NT2/D1 (cell line): ENCODE data around the gene ZNF784.

Experiments
- DNase-seq: peaks from one replicate; pipeline ENCODE4 v3.0.0-alpha.2; 2011; ENCODE audit warnings: low read depth, low spot score
- H3K27me3 ChIP-seq: 2 replicates; pipeline ENCODE4 v1.6.0; 2011; ENCODE audit warnings: mild to moderate bottlenecking; ENCODE audit not compliant: insufficient read length, insufficient read depth
- H3K36me3 ChIP-seq: 2 replicates; pipeline ENCODE4 v1.6.1; 2011; ENCODE audit warnings: mild to moderate bottlenecking, low read length, mixed read lengths; ENCODE audit not compliant: insufficient read depth, insufficient read length
- H3K4me1 ChIP-seq: 2 replicates; pipeline ENCODE4 v1.5.1; 2011; ENCODE audit not compliant: insufficient read depth, insufficient read length
- H3K4me3 ChIP-seq: 2 replicates; pipeline ENCODE4 v1.5.1; 2011; ENCODE audit warnings: low read depth; ENCODE audit not compliant: insufficient read length
- H3K9ac ChIP-seq: 2 replicates; pipeline ENCODE4 v1.6.0; 2011; ENCODE audit warnings: low read depth; ENCODE audit not compliant: insufficient read length
- H3K9me3 ChIP-seq: 2 replicates; pipeline ENCODE4 v1.5.1; 2011; ENCODE audit warnings: mild to moderate bottlenecking, low read length; ENCODE audit not compliant: insufficient read depth
- SUZ12 ChIP-seq: IDR thresholded peaks from 2 replicates; pipeline ENCODE4 v1.6.1; 2011; ENCODE audit not compliant: insufficient read length, insufficient read depth; ENCODE audit errors: extremely low read depth
- YY1 ChIP-seq: IDR thresholded peaks from 2 replicates; pipeline ENCODE4 v1.6.1; 2011; ENCODE audit not compliant: insufficient read length, insufficient read depth
- ZNF274 ChIP-seq: IDR thresholded peaks from 2 replicates; pipeline ENCODE4 v1.6.1; 2011; ENCODE audit warnings: mild to moderate bottlenecking, low read depth, low read length

Gene ZNF784

DNA sequence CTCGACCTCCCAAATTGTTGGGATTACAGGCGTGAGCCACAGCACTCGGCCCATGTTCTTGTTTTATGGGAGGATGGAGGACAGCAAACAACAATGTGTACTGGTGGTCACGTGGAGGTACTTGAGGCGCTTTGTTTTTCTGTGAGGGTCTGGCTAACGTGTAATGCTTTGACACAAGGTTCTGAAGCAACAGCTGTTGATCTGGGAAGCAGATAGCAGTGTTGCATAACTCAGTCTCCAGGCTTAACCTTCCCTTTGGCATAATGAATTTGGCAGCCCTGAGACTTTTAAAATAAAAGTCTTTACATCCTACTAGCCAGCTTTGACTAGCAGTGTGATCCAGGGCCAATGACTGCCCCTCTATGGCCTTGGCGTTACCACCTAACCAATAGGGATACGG lies 9.5 kb upstream of the ZNF784 start:
- Histone ChIP-seq H3K4me3 (no peak overlapping the region), H3K9ac (peak overlapping the region; percentile 26)
- no peak for DNase-seq

DNA sequence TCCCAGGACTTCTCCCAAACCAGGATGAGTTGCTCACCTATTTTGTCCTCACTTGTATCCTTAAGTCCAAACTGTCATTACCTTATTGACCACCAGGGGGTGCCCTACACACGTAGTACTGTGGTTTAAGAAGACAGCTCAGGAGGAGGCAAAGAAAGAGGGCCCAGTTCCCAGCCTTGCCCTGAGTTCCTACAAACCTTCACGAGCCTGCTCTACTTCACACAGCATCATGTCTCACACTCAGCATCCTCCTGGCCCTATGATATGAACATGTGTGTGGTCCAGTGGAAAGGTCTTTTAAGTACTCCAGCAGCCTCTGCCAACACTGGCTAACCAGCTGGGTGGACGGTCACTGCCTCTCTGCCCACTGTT lies 8.1 kb upstream of the ZNF784 start:
- H3K9me3 ChIP-seq = no peaks in the 10 kb centered on the region
- TF ChIP-seq YY1 (no peak), SUZ12 (no peak), ZNF274 (no peak)
- H3K4me3 ChIP-seq = no peak overlapping the region
- peaks cover 7% of the 10 kb centered on the region for H3K4me1 ChIP-seq
- no peaks in the 10 kb centered on the region for H3K27me3 ChIP-seq
- peak; percentile 90 for DNase-seq
- no peak overlapping the region for H3K9ac ChIP-seq
- H3K36me3 ChIP-seq = peaks cover 10% of the 10 kb centered on the region

More for the DNA sequence above, 9.5 kb upstream of the ZNF784 start:
- Histone ChIP-seq H3K27me3 (no peaks in the 10 kb centered on the region), H3K4me1 (peaks cover 7% of the 10 kb centered on the region), H3K9me3 (no peaks in the 10 kb centered on the region), H3K36me3 (peaks cover 16% of the 10 kb centered on the region)
- TF ChIP-seq YY1 = no peak
- no peak for TF ChIP-seq ZNF274
- no peak for TF ChIP-seq SUZ12

DNA sequence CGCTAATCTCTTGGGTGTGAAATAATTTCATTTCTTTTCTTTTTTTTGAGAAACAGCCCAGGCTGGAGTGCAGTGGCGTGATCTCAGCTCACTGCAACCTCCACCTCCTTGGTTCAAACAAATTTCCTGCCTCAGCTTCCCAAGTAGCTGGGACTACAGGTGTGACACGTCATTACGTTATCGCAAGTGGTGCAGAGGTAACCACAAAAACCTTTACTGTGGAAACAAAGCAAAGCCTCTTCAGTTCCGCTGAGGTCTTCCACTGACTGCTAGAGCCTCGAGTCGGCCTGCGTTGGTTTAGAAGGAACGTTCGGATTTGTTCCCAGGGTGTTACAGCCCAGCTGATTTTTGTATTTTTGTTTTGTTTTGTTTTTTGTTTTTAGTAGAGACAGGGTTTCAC lies 2.0 kb upstream of the ZNF784 start:
- Histone ChIP-seq H3K4me3 (no peak overlapping the region), H3K4me1 (no peaks in the 10 kb centered on the region), H3K36me3 (peaks cover 3% of the 10 kb centered on the region), H3K9me3 (no peaks in the 10 kb centered on the region), H3K27me3 (no peaks in the 10 kb centered on the region), H3K9ac (no peak overlapping the region)
- TF ChIP-seq YY1 (no peak), SUZ12 (no peak), ZNF274 (no peak)
- DNase-seq = no peak

DNA sequence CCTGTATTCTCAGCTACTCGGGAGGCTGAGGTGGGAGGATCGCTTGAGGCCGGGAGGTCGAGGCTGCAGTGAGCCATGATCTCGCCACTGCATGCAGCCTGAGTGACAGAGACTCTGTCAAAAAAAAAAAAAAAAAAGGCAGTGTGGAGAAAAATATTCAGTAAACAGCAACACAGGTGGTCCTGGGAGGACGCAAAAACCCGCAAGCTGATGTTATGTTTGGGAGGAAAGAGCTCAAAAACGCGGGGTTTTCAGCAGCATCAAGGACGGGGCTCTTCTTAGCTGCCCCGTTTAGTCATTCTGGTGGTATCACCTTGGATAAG lies 599 bp upstream of the ZNF784 start:
- H3K36me3 ChIP-seq = peaks cover 14% of the 10 kb centered on the region
- peak overlapping the region; percentile 61 for H3K9ac ChIP-seq
- H3K27me3 ChIP-seq = no peaks in the 10 kb centered on the region
- no peak for DNase-seq
- TF ChIP-seq ZNF274 (no peak), YY1 (no peak)
- peak overlapping the region; percentile 31 for H3K4me3 ChIP-seq
- H3K4me1 ChIP-seq = no peaks in the 10 kb centered on the region
- H3K9me3 ChIP-seq = no peaks in the 10 kb centered on the region

DNA sequence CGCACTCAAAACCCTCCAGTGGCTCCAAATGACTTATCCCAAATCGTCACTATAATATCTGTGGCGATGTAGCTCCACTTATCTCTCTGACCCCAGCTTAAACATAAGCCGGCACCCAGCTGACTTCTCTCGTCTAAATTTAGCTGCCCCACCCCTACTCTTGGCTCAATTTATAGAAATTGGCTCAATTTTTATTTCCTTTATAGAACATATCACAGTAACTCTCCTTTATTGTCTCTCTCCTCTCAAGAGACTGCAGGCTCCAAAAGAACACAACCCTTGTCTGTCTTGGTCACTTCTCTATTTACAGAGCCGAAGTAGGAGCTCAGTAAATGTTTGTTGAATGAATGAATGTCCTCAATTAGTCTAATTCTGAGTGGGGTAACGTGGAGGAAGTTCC lies 805 bp downstream of the ZNF784 start:
- Histone ChIP-seq H3K4me3 (peak overlapping the region; percentile 6), H3K9me3 (no peaks in the 10 kb centered on the region), H3K4me1 (no peaks in the 10 kb centered on the region), H3K9ac (no peak overlapping the region), H3K36me3 (peaks cover 18% of the 10 kb centered on the region), H3K27me3 (no peaks in the 10 kb centered on the region)
- DNase-seq = no peak
- TF ChIP-seq YY1 (no peak), ZNF274 (no peak), SUZ12 (no peak)

DNA sequence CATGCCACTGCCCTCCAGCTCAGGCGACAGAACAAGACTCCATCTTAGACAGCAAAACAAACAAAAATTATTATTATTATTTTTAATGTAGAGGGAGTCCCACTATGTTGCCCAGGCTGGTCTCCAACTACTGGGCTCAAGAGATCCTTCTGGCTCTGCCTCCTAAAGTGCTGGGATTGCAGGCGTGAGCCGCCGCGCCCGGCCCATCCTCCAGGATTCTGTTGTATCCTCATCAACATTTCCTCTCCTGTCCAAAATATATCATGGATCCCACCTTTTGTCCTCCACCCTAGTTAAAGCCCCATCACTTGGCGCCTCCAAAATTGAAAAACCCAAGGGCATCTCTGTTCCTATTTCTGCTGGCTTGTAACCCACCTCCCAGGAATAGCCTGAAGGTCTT lies 1.2 kb downstream of the ZNF784 start:
- Histone ChIP-seq H3K4me1 (no peaks in the 10 kb centered on the region), H3K27me3 (no peaks in the 10 kb centered on the region), H3K9me3 (no peaks in the 10 kb centered on the region), H3K4me3 (no peak overlapping the region), H3K36me3 (peaks cover 18% of the 10 kb centered on the region), H3K9ac (no peak overlapping the region)
- no peak for DNase-seq
- no peak for TF ChIP-seq ZNF274
- no peak for TF ChIP-seq SUZ12
- no peak for TF ChIP-seq YY1

DNA sequence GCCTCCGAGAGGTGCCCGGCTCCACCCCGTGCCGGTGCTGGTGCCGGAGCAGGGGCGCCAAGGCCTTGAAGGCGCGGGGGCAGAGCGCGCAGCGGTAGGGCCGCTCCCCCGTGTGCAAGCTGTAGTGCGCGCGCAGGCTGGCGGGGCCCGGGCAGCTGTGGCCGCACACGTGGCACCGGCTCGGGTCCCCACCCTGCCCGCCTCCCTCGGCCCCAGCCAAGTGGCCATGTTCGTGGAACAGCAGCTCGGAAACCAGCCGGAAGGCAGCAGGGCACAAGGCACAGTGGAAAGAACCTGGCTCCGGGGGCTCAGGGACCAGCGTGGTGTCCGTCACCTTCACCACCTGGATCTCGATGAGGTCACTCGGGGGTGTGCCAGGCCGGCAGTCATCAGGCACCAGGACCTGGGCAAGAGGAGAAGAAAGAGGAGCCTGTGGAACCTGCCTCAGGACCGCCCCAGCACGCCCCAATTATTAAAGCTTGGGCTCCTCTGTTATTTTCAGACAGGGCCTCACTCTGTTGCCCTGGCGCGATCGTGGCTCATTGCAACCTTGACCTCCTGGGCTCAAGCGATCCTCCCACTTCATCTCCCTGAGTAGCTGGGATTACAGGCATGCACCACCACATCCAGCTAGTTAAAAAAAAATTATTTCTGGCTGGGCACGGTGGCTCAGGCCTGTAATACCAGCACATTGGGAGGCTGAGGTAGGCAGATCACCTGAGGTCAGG lies 2.0 kb downstream of the ZNF784 start:
- no peaks in the 10 kb centered on the region for H3K27me3 ChIP-seq
- H3K4me3 ChIP-seq = no peak overlapping the region
- H3K9ac ChIP-seq = no peak overlapping the region
- H3K9me3 ChIP-seq = no peaks in the 10 kb centered on the region
- no peak for DNase-seq
- no peaks in the 10 kb centered on the region for H3K4me1 ChIP-seq
- peaks cover 20% of the 10 kb centered on the region for H3K36me3 ChIP-seq
- TF ChIP-seq YY1 (no peak), SUZ12 (no peak), ZNF274 (no peak)
